Measurements from ENCODE around the gene DCAF15.

DNA sequence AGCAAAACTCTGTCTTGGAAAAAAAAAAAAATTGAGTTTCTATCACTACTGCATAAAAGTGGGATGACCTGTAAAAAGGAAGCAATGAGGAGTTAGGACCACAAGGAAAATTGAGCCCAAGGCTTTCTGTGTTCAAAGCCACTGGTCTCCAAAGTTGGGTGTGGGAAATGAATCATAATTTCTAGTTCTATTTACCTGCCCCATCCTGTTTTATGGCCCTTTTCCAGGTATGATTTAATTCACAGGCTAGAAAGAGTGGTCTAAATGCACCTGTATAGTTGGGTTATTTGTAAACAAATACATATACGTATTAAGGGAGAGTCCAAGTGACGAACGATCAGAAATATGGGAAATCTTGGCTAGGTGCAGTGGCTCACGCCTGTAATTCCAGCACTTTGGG, 5.9 kb upstream of the DCAF15 start:
- no peak for TF ChIP-seq POLR2A (IDR thresholded peaks at IDR 0.05)
- peak in 1 of 2 donors; percentile 8 for TF ChIP-seq POLR2AphosphoS5 (IDR thresholded peaks at IDR 0.05; ENCODE audit: insufficient read depth in 1 of 2, low read depth in 1 of 2)
- TF ChIP-seq CTCF (IDR thresholded peaks at IDR 0.05) = no peak
